Heart right ventricle (tissue), 16 donors: Measurements from ENCODE around the gene NPHP4. TPM values are rescaled to one million over a fixed set of nuclear protein-coding genes. Genes with fewer than 3 reads are reported as not detected.

ENCODE experiments used
- ATAC-seq, 8 donors: fragments of 200-7000 bp; cut with Tn5 transposase; one replicate each; pipeline ENCODE4 v1.9.1; 2020; ENCODE audit warnings: mild to moderate bottlenecking in 8 of 8, moderate library complexity in 8 of 8, moderate number of reproducible peaks in 1 of 8
- DNase-seq, 2 donors: peaks; one replicate each; pipeline ENCODE4 v3.0.0-alpha.2; 2020
- H3K27ac ChIP-seq, 10 donors: fragments of 200-600 bp; sonication (generic) in 2 of 10; one replicate each; pipeline versions ENCODE4 v1.5.0 to v1.8.0; 2020 to 2022; ENCODE audit warnings: mild to moderate bottlenecking in 3 of 10
- H3K27me3 ChIP-seq, 7 donors: fragments of 200-600 bp; one replicate each; pipeline ENCODE4 v1.8.0; 2021 to 2022; ENCODE audit warnings: mild to moderate bottlenecking in 2 of 7
- H3K36me3 ChIP-seq, 9 donors: fragments of 200-600 bp; sonication (generic) in 1 of 9; one replicate each; pipeline versions ENCODE4 v1.5.0 to v1.8.0; 2020 to 2022; ENCODE audit warnings: mild to moderate bottlenecking in 2 of 9
- H3K4me1 ChIP-seq, 9 donors: fragments of 200-600 bp; sonication (generic) in 1 of 9; one replicate each; pipeline versions ENCODE4 v1.5.0 to v1.8.0; 2020 to 2022; ENCODE audit warnings: mild to moderate bottlenecking in 4 of 9
- H3K4me3 ChIP-seq, 10 donors: fragments of 200-600 bp; sonication (generic) in 2 of 10; one replicate each; pipeline versions ENCODE4 v1.5.0 to v1.8.0; 2020 to 2022; ENCODE audit warnings: mild to moderate bottlenecking in 7 of 10, moderate library complexity in 2 of 10
- H3K9me3 ChIP-seq, 11 donors: fragments of 200-600 bp in 10 of 11; sonication (generic) in 2 of 11; one replicate each; pipeline versions ENCODE4 v1.5.0 to v1.8.0; 2013 to 2022; ENCODE audit warnings: mild to moderate bottlenecking in 2 of 11, control low read depth in 1 of 11, moderate library complexity in 1 of 11
- WGBS, 2 donors: extraction: QIAGEN DNeasy Blood & Tissue Kit; methylation state at CpG; one replicate each; pipeline ENCODE4 v1.1.7; 2013; ENCODE audit warnings: inconsistent platforms in 1 of 2; 5-methylcytosine and 5-hydroxymethylcytosine counted together
- intact Hi-C, 10 donors: fragments of 100-400 bp; cut with DNase I; formaldehyde crosslinking; loops; one replicate each; pipeline versions ENCODE4 v1.11.1 to v1.14.2; 2022
- polyA plus RNA-seq, 2 donors: library from polyadenylated mRNA; stranded (reverse); fragments of 200-250 nt; gene quantifications; one replicate each; pipeline ENCODE4 v1.2.3, GENCODE V29; 2013
- total RNA-seq, 10 donors: library from RNA; stranded (reverse); fragmentation: NEBNext Ultra II Directional in 3 of 10; extraction: Animal tissue kit (Norgen Biotek cat#: 25700) in 3 of 10; gene quantifications; one replicate each; pipeline versions ENCODE4 v1.2.1 to v1.2.4, GENCODE V29; 2021 to 2023
- TF ChIP-seq, protein P1 (sequence below), 9 donors: fragments of 200-600 bp; sonication (generic) in 2 of 9; IDR thresholded peaks; one replicate each; pipeline versions ENCODE4 v1.5.0 to v1.8.0; 2021 to 2022; ENCODE audit warnings: antibody characterized with exemption in 9 of 9, mild to moderate bottlenecking in 5 of 9, moderate library complexity in 1 of 9
- donor health status: Arrhythmogenic right ventricular cardiomyopathy.
- donor health status: ischemic (EF 13 %, LVEDD 7.1; RV severe dilation, severe dysfunction).
- donor health status: healthy with polysubstance abuse.
- donor health status: DM: no; HTN: yes; CAD: no.
- donor health status: DM: no; HTN: no; CAD: no.
- donor health status: ischemic (EF 25% LVEDD 6.9; RV normal size, moderate dysfunction).
- donor health status: ischemic (EF 25% LVEDD 5.7; RV mildly dilated, moderate dysfunction).
- donor health status: healthy.
- donor health status: DM: yes; HTN: yes; CAD: no.
- donor health status: Ischemic cardiomyopathy.
- donor health status: ischemic (EF 35%, LVEDD 5.7; RV mildly dilated, moderate dysfunction).
- donor health status: nonischemic (EF 11% LVEDD 7.7; RV severe dilation, severe dysfunction).
- donor health status: DM: yes; HTN: yes; CAD: no.
- donor health status: PGD.
- donor health status: ischemic (EF 29% LVEDD 5.4; RV normal size, mild dysfunction).
- donor health status: nonischemic (EF 23%, LVEDD 6.1; RV moderate dilation, normal function).

The NPHP4 gene
- total and polyA plus RNA-seq, 12 donors, result 2.4 to 5.7 (median 3.3) TPM

DNA sequence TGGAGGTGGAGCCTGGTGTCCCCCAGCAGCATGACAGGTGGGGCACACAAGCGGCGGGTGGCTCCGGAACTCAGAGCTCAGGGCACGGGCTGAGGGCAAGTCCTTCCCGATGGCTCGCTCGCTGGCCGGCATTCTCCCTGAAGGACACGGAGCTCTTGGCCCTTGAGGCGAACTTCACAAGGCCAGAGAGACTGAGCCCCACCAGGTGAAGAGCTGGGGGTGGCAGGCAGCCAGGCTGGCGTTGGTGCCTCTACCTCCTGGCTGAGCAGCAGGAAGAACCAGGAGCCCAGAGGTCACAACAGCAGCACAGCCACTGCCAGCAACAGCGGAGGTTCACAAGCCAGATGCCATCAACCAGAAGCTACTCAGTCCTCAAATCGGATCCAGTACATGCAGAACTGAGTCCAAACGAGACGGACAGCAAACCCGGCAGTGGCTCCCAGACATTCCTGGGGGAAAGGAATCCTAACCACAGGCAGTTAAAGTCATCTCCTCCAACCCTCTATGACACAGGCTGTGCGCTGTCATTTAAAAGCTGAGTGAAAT, 54.1 kb downstream of the NPHP4 start:
- WGBS, 2 donors, result 92 to 94% methylated on average over 17 of the region's 17 CpGs
- no peak overlapping the region for H3K4me3 ChIP-seq
- DNase-seq (no peak), ATAC-seq (no peak)
- no peak overlapping the region for H3K27ac ChIP-seq
- no peaks in the 10 kb centered on the region for H3K4me1 ChIP-seq
- intact Hi-C loops, result no loop called here
- H3K36me3 ChIP-seq, result peaks cover 0 to 13% (median 0%) of the 10 kb centered on the region in 9 donors
- TF ChIP-seq, protein P1, sequence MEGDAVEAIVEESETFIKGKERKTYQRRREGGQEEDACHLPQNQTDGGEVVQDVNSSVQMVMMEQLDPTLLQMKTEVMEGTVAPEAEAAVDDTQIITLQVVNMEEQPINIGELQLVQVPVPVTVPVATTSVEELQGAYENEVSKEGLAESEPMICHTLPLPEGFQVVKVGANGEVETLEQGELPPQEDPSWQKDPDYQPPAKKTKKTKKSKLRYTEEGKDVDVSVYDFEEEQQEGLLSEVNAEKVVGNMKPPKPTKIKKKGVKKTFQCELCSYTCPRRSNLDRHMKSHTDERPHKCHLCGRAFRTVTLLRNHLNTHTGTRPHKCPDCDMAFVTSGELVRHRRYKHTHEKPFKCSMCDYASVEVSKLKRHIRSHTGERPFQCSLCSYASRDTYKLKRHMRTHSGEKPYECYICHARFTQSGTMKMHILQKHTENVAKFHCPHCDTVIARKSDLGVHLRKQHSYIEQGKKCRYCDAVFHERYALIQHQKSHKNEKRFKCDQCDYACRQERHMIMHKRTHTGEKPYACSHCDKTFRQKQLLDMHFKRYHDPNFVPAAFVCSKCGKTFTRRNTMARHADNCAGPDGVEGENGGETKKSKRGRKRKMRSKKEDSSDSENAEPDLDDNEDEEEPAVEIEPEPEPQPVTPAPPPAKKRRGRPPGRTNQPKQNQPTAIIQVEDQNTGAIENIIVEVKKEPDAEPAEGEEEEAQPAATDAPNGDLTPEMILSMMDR (IDR thresholded peaks at IDR 0.05), result no peak
- no peaks in the 10 kb centered on the region for H3K27me3 ChIP-seq
- peaks cover 0 to 3% (median 0%) of the 10 kb centered on the region in 11 donors for H3K9me3 ChIP-seq

DNA sequence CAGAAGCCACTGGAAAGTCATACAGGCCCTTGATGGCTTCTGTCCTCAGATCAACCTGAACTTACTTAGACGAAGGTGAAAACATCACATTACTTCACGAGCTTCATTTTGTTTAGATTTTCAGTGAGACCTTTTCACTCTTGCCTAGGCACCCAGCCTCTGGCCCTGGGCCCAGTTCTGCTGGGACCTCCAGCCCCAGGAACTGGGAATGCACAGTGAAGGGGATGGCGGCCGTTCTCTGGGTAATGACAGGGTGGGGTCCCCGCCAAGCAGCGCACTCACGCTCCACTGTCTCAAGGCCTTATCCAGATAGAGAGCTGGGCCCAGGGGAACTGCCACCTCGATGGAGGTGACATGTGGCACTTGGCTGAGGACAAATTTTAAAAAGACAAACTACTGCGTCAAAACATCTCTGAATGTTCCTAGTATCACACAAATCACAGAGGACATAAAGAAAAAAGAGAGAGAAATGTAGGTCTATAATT, 54.8 kb downstream of the NPHP4 start:
- Histone ChIP-seq H3K27ac (no peak overlapping the region), H3K36me3 (peaks cover 0 to 20% (median 0%) of the 10 kb centered on the region in 9 donors), H3K4me1 (no peaks in the 10 kb centered on the region), H3K4me3 (no peak overlapping the region), H3K27me3 (no peaks in the 10 kb centered on the region), H3K9me3 (peaks cover 0 to 3% (median 0%) of the 10 kb centered on the region in 11 donors)
- ATAC-seq (no peak), DNase-seq (no peak)
- TF ChIP-seq, protein P1 (IDR thresholded peaks at IDR 0.05), result no peak
- intact Hi-C loops, result no loop called here
- WGBS, 2 donors, result 92 to 97% methylated on average over 9 of the region's 9 CpGs

DNA sequence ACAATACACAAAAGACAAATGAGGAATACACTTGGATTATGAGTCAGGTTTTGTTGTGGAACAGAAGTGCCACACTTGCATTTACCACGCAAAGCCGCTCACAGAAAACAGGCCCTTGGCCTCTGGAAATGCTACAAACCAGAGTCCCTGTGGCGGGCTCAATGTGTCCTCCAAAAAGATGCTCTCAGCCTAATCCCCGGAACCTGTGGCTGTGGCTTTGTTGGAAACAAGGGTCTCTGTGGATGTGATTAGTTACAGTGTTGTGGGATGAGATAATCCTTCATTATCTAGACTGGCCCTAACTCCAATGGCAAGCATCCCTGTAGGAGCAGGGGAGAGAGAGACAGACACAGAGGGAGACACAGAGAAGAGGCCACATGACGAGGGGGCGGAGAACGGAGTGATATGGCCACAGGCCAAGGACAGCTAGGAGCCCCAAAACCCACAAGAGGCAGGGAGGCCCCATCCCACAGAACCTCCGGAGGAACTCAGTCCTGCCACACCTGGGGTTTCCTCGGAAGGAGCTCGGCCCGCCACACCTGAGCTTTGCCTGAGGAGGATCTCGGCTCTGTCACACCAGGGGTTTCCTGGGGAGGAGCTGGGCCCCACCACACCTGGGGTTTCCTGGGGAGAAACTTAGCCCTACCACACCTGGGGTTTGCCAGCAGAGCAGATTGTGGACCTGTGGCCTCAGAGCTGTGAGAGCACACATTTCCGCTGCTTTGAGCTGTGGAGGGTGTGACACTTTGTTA, 55.4 kb downstream of the NPHP4 start:
- intact Hi-C loops, result no loop called here
- Histone ChIP-seq H3K4me3 (no peak overlapping the region), H3K27me3 (no peaks in the 10 kb centered on the region), H3K36me3 (peaks cover 0 to 27% (median 0%) of the 10 kb centered on the region in 9 donors), H3K9me3 (peaks cover 0 to 3% (median 0%) of the 10 kb centered on the region in 11 donors), H3K27ac (no peak overlapping the region), H3K4me1 (no peaks in the 10 kb centered on the region)
- TF ChIP-seq, protein P1 (IDR thresholded peaks at IDR 0.05), result no peak
- no peak for ATAC-seq
- no peak for DNase-seq
- WGBS, 2 donors, result 93 to 95% methylated on average over 13 of the region's 13 CpGs

DNA sequence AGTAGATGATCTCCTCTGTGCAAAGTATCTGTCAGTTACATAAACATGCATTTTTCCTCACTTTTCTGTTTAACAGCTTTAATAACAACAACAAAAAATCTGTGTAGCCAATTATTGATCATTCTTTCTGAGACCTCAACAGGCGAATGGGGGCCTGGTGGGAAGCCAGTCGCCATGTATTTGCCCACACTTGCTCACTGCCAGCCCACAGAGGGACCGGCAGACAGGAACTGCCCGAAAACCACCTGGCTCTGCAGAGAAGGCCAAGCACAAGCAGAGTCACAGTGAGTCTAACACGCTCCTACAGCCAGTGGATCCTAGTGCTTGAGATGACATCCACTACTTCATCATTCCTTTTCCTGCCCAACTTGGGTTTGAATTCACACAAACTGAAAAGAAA, 56.1 kb downstream of the NPHP4 start:
- intact Hi-C loops, result no loop called here
- H3K9me3 ChIP-seq, result peaks cover 0 to 3% (median 0%) of the 10 kb centered on the region in 11 donors
- DNase-seq, result no peak
- 94 to 95% methylated on average over 5 of the region's 5 CpGs for WGBS, 2 donors
- H3K36me3 ChIP-seq, result peaks cover 0 to 31% (median 0%) of the 10 kb centered on the region in 9 donors
- no peak overlapping the region for H3K27ac ChIP-seq
- no peak for ATAC-seq
- no peak overlapping the region for H3K4me3 ChIP-seq
- H3K4me1 ChIP-seq, result no peaks in the 10 kb centered on the region
- TF ChIP-seq, protein P1 (IDR thresholded peaks at IDR 0.05), result no peak
- H3K27me3 ChIP-seq, result no peaks in the 10 kb centered on the region
